ENCODE measurements around the gene UNK.
A peak's percentile ranks its signal among the peaks of the same experiment; 100 is the strongest.

The UNK gene

GRCh38 chr17:75779987-75780889 is 4.4 kb upstream of the UNK start:
- TF ChIP-seq CTCF (IDR thresholded peaks at IDR 0.05; ENCODE audit: insufficient read depth, missing control alignments): no peak
- FAIRE-seq: peak; percentile 81
- DNase-seq (ENCODE audit: insufficient read length, low spot score): peak; percentile 82

DNA sequence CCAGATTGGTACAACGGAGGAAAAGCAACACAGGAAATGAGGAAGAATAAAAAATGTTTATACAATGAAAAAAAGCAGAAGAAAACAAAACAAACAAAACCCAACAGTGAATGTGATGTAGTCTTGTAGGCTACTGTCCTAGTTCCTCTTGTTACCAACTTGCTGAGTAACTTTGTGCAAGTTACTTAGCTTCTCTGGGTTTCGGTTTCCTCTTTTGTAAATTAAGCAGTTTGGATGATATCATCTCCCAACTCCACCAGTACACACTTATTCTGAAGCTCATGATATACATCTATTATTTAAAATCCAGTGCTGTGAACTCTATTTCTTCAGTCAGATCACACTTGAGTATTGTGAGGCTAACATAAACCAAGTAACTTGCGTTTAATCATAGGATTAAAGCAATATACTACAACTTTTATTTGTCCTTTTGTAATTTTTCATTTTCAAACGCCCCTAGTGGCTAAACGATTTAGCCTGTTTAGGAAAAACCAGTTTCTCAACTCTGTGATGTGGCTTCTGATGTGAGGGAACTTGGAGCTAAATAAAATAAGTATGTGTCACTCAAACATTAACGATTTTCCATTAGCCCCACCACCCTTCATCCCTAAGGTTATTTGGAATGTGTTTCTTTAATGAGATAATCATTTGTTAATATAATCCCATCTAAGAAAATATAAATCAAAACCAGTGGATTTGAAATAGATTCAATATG is 1.4 kb upstream of the UNK start:
- TF ChIP-seq CTCF (IDR thresholded peaks at IDR 0.05; ENCODE audit: insufficient read depth, missing control alignments): peak; percentile 52
- no peak for FAIRE-seq
- DNase-seq (ENCODE audit: insufficient read length, low spot score): no peak

- DNase-seq (ENCODE audit: insufficient read length, low spot score) (no peak), FAIRE-seq (no peak)
- TF ChIP-seq CTCF (IDR thresholded peaks at IDR 0.05; ENCODE audit: insufficient read depth, missing control alignments): no peak
These were observed 668 bp upstream of the UNK start for GRCh38 chr17:75783803-75784472.

GRCh38 chr17:75785016-75785890 is 647 bp downstream of the UNK start:
- DNase-seq (ENCODE audit: insufficient read length, low spot score) (peak; percentile 42), FAIRE-seq (no peak)
- TF ChIP-seq CTCF (IDR thresholded peaks at IDR 0.05; ENCODE audit: insufficient read depth, missing control alignments): no peak

- DNase-seq (ENCODE audit: insufficient read length, low spot score): no peak
- FAIRE-seq: no peak
- no peak for TF ChIP-seq CTCF (IDR thresholded peaks at IDR 0.05; ENCODE audit: insufficient read depth, missing control alignments)
These were observed 6.6 kb downstream of the UNK start for GRCh38 chr17:75791254-75791653.

DNA sequence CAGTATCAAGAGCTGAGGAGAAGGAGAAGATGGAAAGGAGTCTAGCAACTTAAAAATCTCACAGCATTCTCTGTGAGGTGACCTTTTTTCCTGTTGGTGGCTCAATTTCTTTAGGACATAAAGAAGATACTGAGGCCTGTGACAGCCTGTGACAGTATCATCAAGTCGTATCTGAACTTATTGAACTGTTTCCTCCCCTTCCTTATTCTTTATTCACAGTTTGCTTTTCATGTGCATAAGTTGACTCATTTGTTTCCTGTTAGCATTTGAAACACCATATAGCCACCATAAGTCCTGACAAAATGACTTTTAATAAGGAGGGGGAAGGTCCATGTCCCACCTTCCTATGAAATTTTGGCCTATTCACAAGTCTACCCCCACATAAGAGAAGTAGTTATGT is 8.9 kb downstream of the UNK start:
- TF ChIP-seq CTCF (IDR thresholded peaks at IDR 0.05; ENCODE audit: insufficient read depth, missing control alignments): no peak
- no peak for DNase-seq (ENCODE audit: insufficient read length, low spot score)
- no peak for FAIRE-seq

All from D721Med (cell line).